GM21381 (cell line): ENCODE data around the gene PDZD7.

Source experiments
- ATAC-seq: cut with Tn5 transposase; IDR thresholded peaks from one replicate; pipeline ENCODE4 v1.9.1; 2021; ENCODE audit warnings: mild to moderate bottlenecking, moderate library complexity; ENCODE audit not compliant: unreplicated experiment

Gene PDZD7

DNA sequence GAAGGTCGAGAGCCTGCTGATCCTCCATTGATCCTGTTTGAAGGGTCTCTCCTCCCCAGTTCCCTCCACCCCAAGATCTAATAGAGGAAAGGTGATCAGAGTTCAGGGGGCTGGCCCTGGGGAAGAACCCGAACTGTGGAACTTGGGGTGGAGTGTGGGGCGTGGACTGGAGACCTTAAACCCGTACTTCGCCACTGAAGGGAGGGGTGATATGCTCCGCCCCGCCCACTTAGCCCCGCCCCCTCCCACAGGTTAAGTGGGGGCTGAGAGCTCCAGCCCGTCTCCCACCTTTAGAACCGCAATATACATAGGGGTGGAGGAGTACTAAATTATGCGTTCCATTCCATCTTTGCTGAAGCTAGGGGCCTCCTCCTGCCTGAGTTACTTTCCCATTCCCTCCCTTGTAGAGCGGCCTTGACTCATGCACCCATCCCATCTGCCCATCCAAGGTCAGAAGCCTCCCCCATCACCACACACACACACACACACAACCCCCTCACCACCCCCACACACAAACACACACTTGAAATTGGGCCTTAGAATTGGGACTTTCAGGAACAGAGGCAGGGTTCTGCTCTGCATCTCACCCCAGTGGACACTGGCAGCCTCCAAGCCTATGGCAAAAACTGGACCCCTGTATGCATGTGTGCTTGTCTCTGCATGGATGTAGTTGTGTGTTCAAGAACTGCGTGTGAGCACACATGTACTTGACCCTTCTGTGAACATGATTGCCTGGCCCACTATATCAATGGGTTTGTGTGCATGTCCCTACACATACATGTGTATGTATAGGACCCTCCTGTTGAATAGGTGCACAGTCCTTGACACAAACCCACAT, 60.6 kb downstream of the PDZD7 start:
- no peak for ATAC-seq

DNA sequence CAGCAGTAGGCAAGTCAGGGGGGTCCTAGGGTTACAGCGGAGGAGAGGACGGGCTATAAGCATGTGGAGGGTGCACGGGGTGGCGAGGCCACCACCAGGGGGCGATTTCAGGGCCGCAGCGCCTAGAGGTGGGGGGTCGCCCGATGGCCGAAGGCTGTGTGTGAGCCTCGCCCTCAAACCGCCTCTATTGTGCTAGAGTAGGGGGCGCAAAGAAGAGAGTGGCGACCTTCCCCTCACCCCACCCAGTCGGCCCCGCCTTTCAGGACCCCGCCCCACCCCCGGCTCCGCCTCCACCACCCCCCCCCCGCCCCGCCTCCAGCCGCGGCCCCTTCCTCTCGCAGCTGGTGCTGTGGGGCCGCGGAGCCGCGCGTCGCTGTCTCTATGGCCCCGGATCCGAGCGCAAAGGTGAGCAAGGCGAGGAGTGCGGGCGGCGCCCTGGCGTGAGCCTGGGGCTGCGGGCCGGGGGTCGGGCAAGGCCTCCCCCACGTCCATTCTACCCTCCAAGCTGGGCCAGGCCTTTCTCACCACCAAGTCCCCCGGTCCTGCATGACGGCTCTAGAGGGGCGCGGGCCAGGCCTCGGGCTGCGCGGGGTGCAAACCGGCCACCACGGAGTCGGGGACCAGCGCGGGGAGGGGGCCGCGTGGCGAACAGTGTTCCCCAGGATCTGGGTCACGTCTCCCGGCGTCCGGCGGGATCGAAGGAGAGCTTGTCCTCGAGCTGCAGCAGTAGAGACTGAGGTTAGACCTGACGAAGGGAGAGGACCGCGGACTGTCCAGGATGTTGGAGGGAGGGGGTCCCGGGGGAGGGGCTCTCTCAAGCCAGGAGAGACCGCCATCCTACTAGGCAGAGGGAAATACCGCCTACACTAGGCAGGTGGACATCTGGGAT, 61.5 kb downstream of the PDZD7 start, which contains the start of gene SEMA4G:
Gene SEMA4G (plus strand): TSS at position 318 of the 889 bp plus-strand sequence. CDS start 3,409 bp downstream, outside the sequence.
- ATAC-seq: no peak

- no peak for ATAC-seq
Measured at GRCh38 chr10:100968863-100969186, 62.1 kb downstream of the PDZD7 start.

DNA sequence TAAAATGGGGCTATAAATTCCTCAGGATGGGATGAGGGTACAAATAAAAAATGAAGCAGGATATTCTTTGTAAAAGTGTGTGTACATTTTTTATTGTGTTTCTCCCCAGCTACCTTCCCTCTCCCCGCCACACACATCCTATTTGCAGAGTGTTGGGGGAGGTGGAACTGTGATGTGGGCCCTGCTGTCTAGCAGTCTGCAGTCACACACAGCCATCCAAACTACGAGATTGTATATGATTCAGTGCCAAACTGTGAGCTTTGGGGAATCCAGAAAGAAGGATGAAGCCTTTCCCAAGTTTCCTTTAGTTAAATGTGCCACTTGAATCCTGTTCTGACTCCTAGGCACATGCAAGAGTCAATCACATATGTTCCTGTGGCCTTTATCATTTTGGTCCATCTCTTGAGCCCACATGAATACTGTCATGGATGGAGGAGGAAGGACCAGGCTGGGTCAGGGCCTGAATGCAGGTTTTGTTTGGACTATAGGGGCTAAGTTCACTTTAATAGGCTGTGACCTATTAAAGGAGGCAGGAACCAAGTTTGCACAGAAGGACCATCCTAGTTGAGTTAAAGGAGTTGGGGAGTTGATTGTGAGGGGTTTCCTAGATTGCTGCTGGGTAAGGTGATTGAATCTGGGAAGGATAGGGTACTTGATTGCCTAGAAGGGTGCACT, 62.7 kb downstream of the PDZD7 start:
- no peak for ATAC-seq

GRCh38 chr10:100967332-100967731, 63.6 kb downstream of the PDZD7 start:
- no peak for ATAC-seq

GRCh38 chr10:100966887-100967286, 64.0 kb downstream of the PDZD7 start:
- no peak for ATAC-seq

DNA sequence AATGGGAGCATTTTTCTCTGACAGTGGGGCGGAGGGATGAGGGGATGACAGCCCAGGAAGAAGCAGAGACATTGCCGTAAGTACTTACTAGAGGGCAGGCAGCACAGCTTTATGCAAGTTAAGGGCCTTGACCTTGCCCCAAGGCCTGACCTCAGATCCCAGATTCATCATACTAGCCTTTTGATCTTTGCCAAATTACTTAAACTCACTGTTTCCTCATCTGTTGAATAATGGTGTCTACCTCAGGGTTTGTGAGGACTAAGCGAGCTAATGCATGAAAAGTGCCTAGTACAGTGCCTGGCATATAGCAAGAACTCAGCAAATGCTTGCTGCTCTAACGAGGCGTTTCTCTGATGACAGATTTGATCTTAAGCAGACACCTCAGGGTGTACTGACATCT, 65.1 kb downstream of the PDZD7 start:
- no peak for ATAC-seq

GRCh38 chr10:100963826-100964225, 67.1 kb downstream of the PDZD7 start:
- no peak for ATAC-seq

GRCh38 chr10:100962351-100963080, 68.4 kb downstream of the PDZD7 start:
- ATAC-seq: no peak

- ATAC-seq: no peak
Measured at GRCh38 chr10:100960251-100960650, 70.7 kb downstream of the PDZD7 start.
